PC-3 (cell line): Measurements from ENCODE around the gene TFF3. TPM values are rescaled to one million over a fixed set of nuclear protein-coding genes. Genes with fewer than 3 reads are reported as not detected.
A peak's percentile ranks its signal among the peaks of the same experiment; 100 is the strongest.

Experiments used
- ATAC-seq: fragments of 200-7000 bp; cut with Tn5 transposase; 2 replicates; pipeline ENCODE4 v1.9.1; 2020; ENCODE audit warnings: mild to moderate bottlenecking, moderate library complexity
- BruUV-seq: library from RNA; stranded (reverse); fragments of 400-500 nt; replicated peaks from 2 replicates; lab custom pipeline; 2021; lab: Mats Ljungman, UMichigan
- CTCF ChIA-PET: fragments of 300-600 bp; sonication (Branson Sonifier 250); formaldehyde crosslinking; loops from one replicate; lab custom pipeline; 2022; ENCODE audit warnings: antibody characterized with exemption; lab: Charles Lee
- POLR2A ChIA-PET: fragments of 300-600 bp; sonication (Branson Sonifier 250); formaldehyde crosslinking; loops from one replicate; lab custom pipeline; 2022; ENCODE audit warnings: antibody characterized with exemption; ENCODE audit not compliant: unreplicated experiment; lab: Charles Lee
- DNase-seq: peaks from one replicate; pipeline ENCODE4 v3.0.0-alpha.2; 2015
- H2AFZ ChIP-seq: fragments of 300-600 bp; sonication (generic); 2 replicates; pipeline ENCODE4 v1.6.0; 2016; ENCODE audit warnings: antibody characterized with exemption, low read length
- H3F3A ChIP-seq: fragments of 300-600 bp; sonication (generic); one replicate; pipeline ENCODE4 v1.6.0; 2017; ENCODE audit warnings: antibody characterized with exemption, low read length, control low read depth, mild to moderate bottlenecking; ENCODE audit not compliant: unreplicated experiment
- H3K27ac ChIP-seq: fragments of 300-600 bp; sonication (generic); 2 replicates; pipeline ENCODE4 v1.5.1; 2016; ENCODE audit warnings: mild to moderate bottlenecking, low read length
- H3K27me3 ChIP-seq: fragments of 300-600 bp; sonication (generic); 2 replicates; pipeline ENCODE4 v1.6.1; 2016; ENCODE audit warnings: low read length, mixed read lengths
- H3K36me3 ChIP-seq: fragments of 300-600 bp; sonication (generic); 2 replicates; pipeline ENCODE4 v1.6.1; 2016; ENCODE audit warnings: low read depth, mixed run types, low read length, mixed read lengths
- H3K4me1 ChIP-seq: fragments of 300-600 bp; sonication (generic); 2 replicates; pipeline ENCODE4 v1.5.1; 2016; ENCODE audit warnings: low read length; ENCODE audit not compliant: insufficient read depth
- H3K4me2 ChIP-seq: fragments of 300-600 bp; sonication (generic); 2 replicates; pipeline ENCODE4 v1.6.0; 2016; ENCODE audit warnings: low read length
- H3K4me3 ChIP-seq: fragments of 300-600 bp; sonication (generic); 2 replicates; pipeline ENCODE4 v1.5.1; 2016; ENCODE audit warnings: mild to moderate bottlenecking, low read length, mixed read lengths
- H3K79me2 ChIP-seq: fragments of 300-600 bp; sonication (generic); 2 replicates; pipeline ENCODE4 v1.6.1; 2017; ENCODE audit warnings: low read length, mixed read lengths
- H3K9ac ChIP-seq: fragments of 300-600 bp; sonication (generic); 2 replicates; pipeline ENCODE4 v1.6.0; 2016; ENCODE audit warnings: mild to moderate bottlenecking, low read length
- H3K9me2 ChIP-seq: fragments of 300-600 bp; sonication (generic); replicated peaks from 2 replicates; pipeline ENCODE4 v1.6.1; 2016; ENCODE audit warnings: mixed run types, low read length, mixed read lengths
- H3K9me3 ChIP-seq: fragments of 300-600 bp; sonication (generic); 2 replicates; pipeline ENCODE4 v1.6.1; 2016; ENCODE audit warnings: low read length, mixed read lengths
- H4K20me1 ChIP-seq: fragments of 300-600 bp; sonication (generic); 2 replicates; pipeline ENCODE4 v1.6.1; 2016; ENCODE audit warnings: low read length, mixed read lengths
- CTCF ChIP-seq: fragments of 300-600 bp; sonication (generic); conservative IDR thresholded peaks from 2 replicates; pipeline ENCODE4 v1.5.1; 2017; ENCODE audit warnings: antibody characterized with exemption, low read depth, mild to moderate bottlenecking, low read length
- EZH2 ChIP-seq: fragments of 300-600 bp; sonication (generic); IDR thresholded peaks from one replicate; pipeline ENCODE4 v1.6.1; 2017; ENCODE audit warnings: antibody characterized with exemption, mild to moderate bottlenecking, low read length; ENCODE audit not compliant: unreplicated experiment
- EZH2phosphoT487 ChIP-seq: fragments of 300-600 bp; sonication (generic); IDR thresholded peaks from 2 replicates; pipeline ENCODE4 v1.6.1; 2018; ENCODE audit warnings: mild to moderate bottlenecking, antibody characterized with exemption, low read length, borderline replicate concordance
- intact Hi-C: fragments of 100-400 bp; cut with micrococcal nuclease; formaldehyde crosslinking; loops from 2 replicates; pipeline ENCODE4 v1.9.0; 2023
- total RNA-seq: library from RNA; depleted of rRNA; stranded (reverse); fragments of >200 nt; gene quantifications from 2 replicates; pipeline ENCODE4 v1.2.3, GENCODE V29; 2014

TFF3 gene
- total RNA-seq, 1 experiment from 2014 or later = 2.8 TPM

GRCh38 chr21:42351626-42352440 lies 36.6 kb upstream of the TFF3 start:
- no peak for ATAC-seq

DNA sequence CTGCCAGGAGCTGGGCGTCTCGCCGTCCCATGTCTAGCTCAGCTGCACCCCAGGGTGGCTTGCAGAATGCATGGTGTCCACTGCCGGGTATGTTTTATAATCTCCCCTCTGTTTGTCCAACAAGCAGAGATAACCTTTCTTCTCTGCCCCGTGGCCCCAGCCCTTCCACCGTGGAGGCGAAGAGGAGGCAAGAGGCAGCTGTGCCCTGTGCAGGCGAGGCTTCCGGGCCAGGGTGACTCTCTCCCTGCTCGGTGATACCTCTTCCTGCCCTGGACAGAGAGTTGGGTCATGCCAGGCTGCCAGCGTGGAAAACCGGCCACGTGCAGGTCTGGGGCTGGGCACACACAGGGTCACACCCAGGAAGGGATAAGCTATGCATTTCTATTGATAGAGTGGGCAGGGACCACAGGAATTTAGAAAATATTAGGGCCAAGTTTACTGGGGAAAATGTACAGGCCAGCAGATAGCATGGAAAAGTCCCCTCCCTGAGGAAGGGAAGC lies 35.8 kb upstream of the TFF3 start, which contains the start of gene TFF2:
TSS of gene TFF2 (minus strand) at position 68 of the 500 bp plus-strand sequence. CDS start at position 31, 37 bp downstream.
- Histone ChIP-seq H3K27ac (peak within 1 kb of the TSS; percentile 87), H3F3A (no peaks in the 10 kb centered on the region), H3K9ac (peak within 1 kb of the TSS; percentile 68), H3K4me1 (peaks cover 25% of the 10 kb centered on the region), H3K36me3 (no peaks in the 10 kb centered on the region), H3K9me2 (no peaks in the 10 kb centered on the region), H4K20me1 (no peaks in the 10 kb centered on the region), H3K27me3 (no peaks in the 10 kb centered on the region), H3K4me3 (no peak within 1 kb of the TSS), H2AFZ (no peak within 1 kb of the TSS), H3K4me2 (peak within 1 kb of the TSS; percentile 34), H3K79me2 (no peaks in the 10 kb centered on the region), H3K9me3 (peaks cover 9% of the 10 kb centered on the region; the same call in 1 of the 2 replicates)
- POLR2A ChIA-PET = interaction anchor here (0.7 to 1.4 kb wide), 3 partner anchors 12 to 16 kb away, joined by 4 to 7 read pairs (median 5); partner anchors contain the start of gene TFF1
- intact Hi-C loops = loop anchor here (1.0 kb wide), 2 partner anchors 13 to 15 kb away; partner anchors contain the start of gene TFF1
- TF ChIP-seq EZH2 = no peak
- TF ChIP-seq CTCF = no peak
- no peak for TF ChIP-seq EZH2phosphoT487
- DNase-seq (peak; percentile 76), ATAC-seq (peak; percentile 91)
- BruUV-seq = no TSS peak
- CTCF ChIA-PET = interaction anchor here (0.7 to 1.0 kb wide), 3 partner anchors 13 to 30 kb away, joined by 4 to 5 read pairs (median 5); partner anchors contain the start of gene TFF1

More at GRCh38 chr21:42351626-42352440, 36.6 kb upstream of the TFF3 start:
- Histone ChIP-seq H3K79me2 (no peaks in the 10 kb centered on the region), H3K27ac (peak overlapping the region; percentile 87), H3K9me3 (peaks cover 9% of the 10 kb centered on the region; the same call in 1 of the 2 replicates), H3K9ac (peak overlapping the region; percentile 52), H2AFZ (no peak overlapping the region), H3K4me3 (no peak overlapping the region), H4K20me1 (no peaks in the 10 kb centered on the region), H3K4me2 (0 out of 2 replicates have a peak overlapping the region, but pooled peaks have one; percentile 0), H3F3A (no peaks in the 10 kb centered on the region), H3K27me3 (no peaks in the 10 kb centered on the region), H3K9me2 (no peaks in the 10 kb centered on the region), H3K4me1 (peaks cover 25% of the 10 kb centered on the region), H3K36me3 (no peaks in the 10 kb centered on the region)
- no peak for DNase-seq
- intact Hi-C loops = loop anchor here (1.0 kb wide), 2 partner anchors 14 kb away; partner anchors contain the start of gene TFF1
- TF ChIP-seq CTCF = no peak
- no peak for TF ChIP-seq EZH2
- no peak for TF ChIP-seq EZH2phosphoT487
- BruUV-seq = TSS peak; percentile 87
- POLR2A ChIA-PET = interaction anchor here (1.0 to 1.4 kb wide), 2 partner anchors 14 to 15 kb away, joined by 5 to 7 read pairs; partner anchors contain the start of gene TFF1
- CTCF ChIA-PET = interaction anchor here (0.7 to 1.0 kb wide), 3 partner anchors 14 to 30 kb away, joined by 4 to 5 read pairs (median 5); partner anchors contain the start of gene TFF1
